HG02970 (cell line): Measurements from ENCODE around the gene CCDC33.

Experiments
- ATAC-seq: cut with Tn5 transposase; IDR thresholded peaks from one replicate; pipeline ENCODE4 v1.9.1; 2021; ENCODE audit warnings: mild to moderate bottlenecking, moderate library complexity, moderate number of reproducible peaks; ENCODE audit not compliant: unreplicated experiment, low FRiP score

CCDC33 gene

DNA sequence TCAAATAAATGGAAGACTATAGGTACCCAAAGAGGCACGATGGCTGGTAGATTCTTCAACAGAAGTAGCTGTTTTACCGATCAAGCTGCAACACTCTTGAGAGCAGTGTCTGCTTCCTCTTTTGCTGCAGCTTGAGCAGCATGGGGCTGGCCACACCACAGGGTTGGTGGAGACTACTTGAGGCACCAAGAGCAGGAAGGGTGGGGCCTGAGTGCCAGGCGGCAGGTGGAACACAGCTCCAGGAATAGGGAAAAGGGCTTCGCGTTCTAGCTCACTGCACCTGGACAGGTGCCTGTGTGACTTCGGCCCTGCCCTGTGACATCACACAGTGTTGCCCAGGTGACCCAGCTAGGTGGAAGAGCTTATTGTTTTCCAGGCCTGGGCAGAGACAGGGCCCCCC lies at the start of gene CCDC33:
TSS of gene CCDC33 (plus strand) at position 365 of the 400 bp plus-strand sequence. CDS start 394 bp downstream, outside the sequence.
- no peak for ATAC-seq

- ATAC-seq, result no peak
Measured at GRCh38 chr15:74188216-74188615, 47.9 kb upstream of the CCDC33 start.

DNA sequence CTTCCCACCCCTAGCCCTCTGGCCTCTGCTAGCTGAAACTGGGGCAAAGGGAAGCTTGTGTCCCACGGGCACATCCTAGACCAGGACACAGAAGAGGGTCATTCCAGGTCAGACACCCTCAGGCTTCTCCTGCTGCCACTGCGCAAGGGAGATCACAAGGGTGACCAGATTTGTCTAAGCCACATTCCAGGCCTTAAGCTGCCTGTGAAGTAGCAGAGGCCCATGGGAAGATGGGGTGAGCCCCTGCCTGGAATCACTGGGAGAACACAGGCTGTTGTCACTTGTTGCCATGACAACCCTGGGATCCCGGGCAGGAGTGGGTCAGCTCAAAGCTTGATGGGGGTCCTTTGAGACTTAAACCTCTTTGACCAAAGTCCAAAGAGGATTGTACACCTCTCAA lies 44.3 kb upstream of the CCDC33 start:
- no peak for ATAC-seq

DNA sequence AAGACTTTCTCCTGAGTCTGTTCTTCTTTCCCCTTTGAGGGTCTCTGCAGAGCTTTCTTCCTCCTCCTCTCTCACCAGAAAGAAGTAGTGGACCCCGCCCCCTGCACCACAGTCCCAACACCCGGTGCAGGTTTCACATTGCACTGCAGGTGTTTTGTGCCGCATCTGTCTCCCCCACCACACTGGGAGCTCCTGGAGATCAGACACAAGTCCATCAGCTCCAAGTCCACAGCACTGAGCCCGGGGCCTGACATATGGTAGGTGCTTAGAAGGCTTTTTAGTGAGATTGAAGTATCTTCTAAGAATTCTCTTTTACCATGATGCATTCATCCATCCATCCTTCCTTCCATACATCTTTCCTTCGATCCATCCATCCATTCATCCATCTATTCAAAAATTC lies 43.4 kb upstream of the CCDC33 start:
- no peak for ATAC-seq

DNA sequence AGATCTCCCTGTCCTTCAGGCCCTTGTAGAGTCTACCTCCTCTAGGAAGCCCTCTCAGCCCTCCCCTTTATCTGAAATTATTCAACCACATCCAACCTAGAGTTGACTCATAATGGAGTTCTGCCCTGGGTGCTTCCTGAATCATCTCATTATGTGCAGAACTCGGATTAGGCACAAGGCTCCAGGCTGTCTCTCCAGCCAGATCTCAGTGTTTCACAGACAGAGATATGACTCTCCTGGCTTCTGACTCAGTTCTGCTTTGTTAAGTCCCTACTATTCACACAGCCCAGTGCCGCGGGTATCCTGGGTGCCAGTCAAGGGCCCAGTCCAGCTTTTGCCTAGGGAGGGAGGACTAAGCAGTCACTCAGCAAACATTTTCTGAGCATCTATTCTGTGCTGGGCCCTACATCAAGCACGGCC lies 42.8 kb upstream of the CCDC33 start:
- ATAC-seq, result no peak

DNA sequence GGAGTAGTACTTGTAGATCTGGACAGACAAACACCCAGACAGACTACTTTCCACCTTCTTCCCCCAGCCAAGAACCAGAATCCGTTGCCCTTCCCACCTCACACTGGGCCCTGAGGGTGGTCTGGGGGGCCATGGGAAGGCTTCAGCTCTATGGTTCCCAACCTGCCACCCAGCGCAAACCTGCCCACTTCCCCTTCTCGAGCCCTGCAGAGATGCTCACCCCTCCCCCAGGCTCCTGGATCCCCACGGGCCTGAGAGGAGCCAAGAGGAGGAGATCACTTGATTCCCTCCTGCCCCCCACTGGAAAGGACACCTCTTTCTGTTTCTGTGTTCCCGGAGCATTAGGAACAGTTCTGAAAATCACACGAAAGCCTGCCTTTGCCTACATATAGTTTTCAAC lies 42.2 kb upstream of the CCDC33 start:
- ATAC-seq, result no peak

GRCh38 chr15:74194572-74195559 lies 41.3 kb upstream of the CCDC33 start:
- ATAC-seq, result no peak

DNA sequence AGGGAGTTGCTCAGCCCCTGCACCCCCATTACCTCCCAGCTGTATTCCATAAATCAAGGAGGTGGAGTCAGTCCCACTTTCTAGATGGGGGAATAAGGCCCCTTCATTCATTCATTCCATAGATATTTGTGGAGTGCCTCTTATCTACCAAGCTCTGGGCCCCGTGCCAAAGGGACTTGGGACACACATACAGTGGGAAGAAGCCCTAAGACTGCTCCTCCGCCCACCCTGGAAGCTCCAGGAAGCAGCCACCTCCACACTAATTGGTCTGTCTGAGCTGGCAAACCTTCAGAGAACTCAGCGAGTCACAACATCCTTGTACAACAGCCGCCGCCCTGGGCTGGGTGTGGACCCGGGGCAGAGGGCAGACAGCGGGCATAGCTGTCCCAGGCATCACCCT lies 40.0 kb upstream of the CCDC33 start:
- no peak for ATAC-seq

GRCh38 chr15:74197176-74197965 lies 38.8 kb upstream of the CCDC33 start:
- ATAC-seq, result no peak

DNA sequence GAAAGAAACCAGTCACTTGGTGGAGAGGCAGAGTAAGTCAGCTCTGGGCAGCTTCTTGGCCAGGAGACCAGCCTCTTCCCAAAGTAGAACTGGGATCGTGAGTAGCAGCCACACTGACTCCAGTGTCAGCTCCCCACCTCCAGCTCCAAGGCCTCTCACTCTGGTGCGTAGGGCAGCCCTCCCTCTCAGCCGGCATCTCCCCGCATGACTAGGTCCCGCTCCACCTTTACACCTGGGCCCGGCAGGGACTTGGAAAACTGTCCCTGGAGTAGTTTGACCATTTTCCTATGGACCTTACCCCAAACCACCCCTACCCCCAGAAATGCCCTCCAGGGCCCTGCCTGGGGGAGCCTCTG lies 36.9 kb upstream of the CCDC33 start:
- no peak for ATAC-seq

DNA sequence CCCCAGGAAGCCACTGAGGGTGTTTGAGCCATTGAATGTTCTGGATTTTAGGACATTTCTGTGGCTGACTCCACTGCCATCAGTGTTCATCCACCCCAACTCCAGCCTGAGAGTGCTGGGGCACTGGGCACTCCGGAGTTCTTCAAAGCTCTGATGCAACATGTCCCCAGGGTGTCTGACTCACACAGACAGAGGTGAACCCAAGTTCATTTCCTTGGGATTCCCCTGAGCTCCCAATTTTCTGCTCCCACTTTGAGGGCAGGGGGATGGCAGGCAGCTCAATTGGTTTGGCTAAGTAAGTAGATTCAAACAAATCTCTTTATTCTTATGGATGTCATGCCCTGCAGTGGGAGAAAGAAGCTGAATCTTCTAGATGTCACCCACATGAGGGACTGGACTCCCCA lies 35.7 kb upstream of the CCDC33 start:
- no peak for ATAC-seq

GRCh38 chr15:74200871-74201419 lies 35.2 kb upstream of the CCDC33 start:
- ATAC-seq, result no peak

GRCh38 chr15:74201710-74202420 lies 34.3 kb upstream of the CCDC33 start:
- ATAC-seq, result no peak

DNA sequence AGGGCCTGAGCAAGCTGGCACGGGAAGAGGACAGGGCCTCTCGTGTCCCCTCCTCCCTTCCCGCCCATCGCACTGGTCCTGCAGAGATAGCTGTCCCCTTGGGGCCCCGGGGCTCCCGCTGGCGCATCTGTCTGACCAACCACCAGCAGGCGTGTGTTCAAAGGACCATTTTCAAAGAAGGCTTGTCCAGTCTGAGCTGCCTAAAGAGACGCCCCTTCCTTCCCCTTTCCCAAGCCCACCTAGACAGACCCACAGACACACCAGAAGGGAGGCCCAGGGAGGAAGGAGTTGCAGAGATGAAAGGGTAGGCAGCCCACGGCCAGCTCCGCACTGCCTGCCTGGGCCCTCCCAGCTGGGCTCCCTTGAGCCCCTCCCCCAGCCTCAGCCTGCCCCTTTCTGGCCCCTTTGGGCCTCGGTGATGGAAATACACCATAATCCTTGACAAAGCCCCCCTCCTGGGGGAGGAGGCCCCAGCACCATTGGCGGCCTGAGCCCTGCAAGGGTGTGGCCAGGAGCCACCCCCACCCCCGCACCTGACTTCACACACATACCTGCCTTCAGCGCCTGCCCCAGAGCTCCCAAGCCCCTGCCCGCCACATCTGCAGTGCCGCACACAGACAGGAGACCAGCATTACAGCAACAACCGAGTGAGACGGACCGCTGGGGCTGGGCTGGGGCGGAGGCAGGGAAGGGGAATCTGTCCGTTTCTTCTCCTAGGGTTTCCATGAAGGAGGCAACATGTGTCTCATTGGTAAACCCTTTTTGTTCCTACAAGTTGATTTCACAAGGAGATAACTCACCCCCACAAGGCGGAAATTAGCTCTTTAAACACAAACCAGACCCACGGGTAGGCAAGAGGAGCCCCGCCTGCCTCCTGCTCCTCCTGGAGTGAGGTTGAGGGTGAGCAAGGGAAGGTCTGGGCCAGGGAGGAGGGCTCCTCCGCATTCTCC lies 33.4 kb upstream of the CCDC33 start, which contains the start of gene STRA6:
TSS of gene STRA6 (minus strand) at position 336 of the 950 bp plus-strand sequence. CDS start 520 bp downstream, outside the sequence.
- ATAC-seq, result no peak

GRCh38 chr15:74203914-74204431 lies 32.2 kb upstream of the CCDC33 start:
- no peak for ATAC-seq

GRCh38 chr15:74205582-74205947 lies 30.6 kb upstream of the CCDC33 start:
- ATAC-seq, result no peak

DNA sequence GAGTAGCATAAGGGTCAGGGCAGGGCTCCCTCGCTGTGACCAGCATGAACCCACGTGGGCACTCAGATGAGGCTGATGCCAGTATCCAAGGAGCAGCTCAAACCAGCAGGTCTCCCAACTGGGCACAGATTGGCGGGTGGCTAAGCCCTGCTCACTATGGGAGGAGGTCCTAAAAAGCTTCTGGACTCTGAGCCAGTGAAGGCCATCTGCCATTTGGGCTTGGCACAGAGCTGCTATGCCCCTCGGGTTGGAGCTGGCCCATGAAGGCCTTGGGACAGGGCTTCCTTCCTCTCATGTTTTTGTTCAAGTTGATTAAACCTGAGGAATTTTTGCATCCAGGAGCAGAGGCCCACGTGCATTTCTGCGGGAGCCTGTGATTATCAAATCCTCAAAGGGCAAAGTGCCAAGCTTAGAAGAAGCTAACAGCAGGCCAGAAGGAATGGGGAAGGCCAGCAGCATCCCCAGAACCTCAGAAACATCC lies 29.3 kb upstream of the CCDC33 start:
- no peak for ATAC-seq

- no peak for ATAC-seq
Measured at GRCh38 chr15:74207652-74208440, 28.3 kb upstream of the CCDC33 start.
